NOMO-1 treated with DMSO at 0.1 percent for 48 hours (cell line): ENCODE measurements around the gene CCDC74B.
A peak's percentile ranks its signal among the peaks of the same experiment; 100 is the strongest.
"Not testable (repeated sequence)": the region's sequence is repeated elsewhere in the genome, so short reads cannot be mapped to it uniquely, and the experiment has no call there.

Experiments used
- DNase-seq: peaks from one replicate; lab custom pipeline; 2025; ENCODE audit not compliant: unreplicated experiment; lab: John Stamatoyannopoulos, UW

Gene CCDC74B

DNA sequence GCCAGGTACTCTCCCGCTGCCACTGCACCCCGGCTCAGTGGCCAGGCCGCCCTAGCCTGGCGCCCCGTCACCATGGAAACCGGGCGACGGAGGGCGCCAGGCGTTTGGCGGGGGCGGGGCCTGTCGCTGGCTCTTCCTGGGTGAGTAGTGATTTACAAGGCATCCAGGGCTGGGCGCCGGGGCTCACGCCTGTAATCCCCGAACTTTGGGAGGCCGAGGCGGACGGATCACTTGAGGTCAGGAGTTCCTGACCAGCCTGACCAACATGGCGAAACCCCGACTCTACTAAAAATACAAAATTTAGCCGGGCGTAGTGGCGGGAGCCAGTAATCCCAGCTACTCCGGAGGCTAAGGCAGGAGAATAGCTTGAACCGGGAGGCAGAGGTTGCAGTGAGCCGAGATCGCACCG, at the start of gene CCDC74B:
TSS of gene CCDC74B (minus strand) at position 107 of the 409 bp plus-strand sequence. CDS start 116 bp downstream, outside the sequence.
- not testable (repeated sequence) for DNase-seq

DNA sequence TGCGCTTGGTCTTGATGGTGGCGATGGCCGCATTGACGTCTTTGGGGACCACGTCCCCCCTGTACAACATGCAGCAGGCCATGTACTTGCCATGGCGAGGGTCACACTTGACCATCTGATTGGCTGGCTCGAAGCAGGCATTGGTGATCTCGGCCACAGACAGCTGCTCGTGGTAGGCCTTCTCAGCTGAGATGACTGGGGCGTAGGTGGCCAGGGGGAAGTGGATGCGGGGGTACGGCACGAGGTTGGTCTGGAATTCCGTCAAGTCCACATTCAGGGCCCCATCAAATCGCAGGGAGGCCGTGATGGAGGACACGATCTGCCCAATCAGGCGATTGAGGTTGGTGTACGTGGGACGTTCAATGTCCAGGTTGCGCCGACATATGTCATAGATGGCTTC, 48.9 kb upstream of the CCDC74B start:
- DNase-seq = not testable (repeated sequence)

DNA sequence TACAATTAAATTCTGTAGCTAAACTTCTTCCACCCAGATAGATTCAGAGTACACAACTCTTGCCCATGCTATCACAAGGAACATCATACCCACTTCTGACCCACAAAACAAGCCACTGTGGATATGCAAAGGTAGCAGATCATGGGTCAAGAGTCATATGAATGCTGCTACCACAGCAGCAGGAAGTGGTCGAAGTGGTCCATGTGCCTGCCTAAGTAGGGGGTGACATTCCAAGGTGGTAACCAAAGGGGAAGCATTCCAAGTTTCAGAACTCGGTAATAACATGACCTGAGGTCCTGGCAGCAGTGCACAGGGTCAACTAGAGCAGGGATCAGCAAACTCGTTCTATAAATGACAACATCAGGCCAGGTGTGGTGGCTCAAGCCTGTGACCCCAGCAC, 47.5 kb upstream of the CCDC74B start:
- DNase-seq = not testable (repeated sequence)

DNA sequence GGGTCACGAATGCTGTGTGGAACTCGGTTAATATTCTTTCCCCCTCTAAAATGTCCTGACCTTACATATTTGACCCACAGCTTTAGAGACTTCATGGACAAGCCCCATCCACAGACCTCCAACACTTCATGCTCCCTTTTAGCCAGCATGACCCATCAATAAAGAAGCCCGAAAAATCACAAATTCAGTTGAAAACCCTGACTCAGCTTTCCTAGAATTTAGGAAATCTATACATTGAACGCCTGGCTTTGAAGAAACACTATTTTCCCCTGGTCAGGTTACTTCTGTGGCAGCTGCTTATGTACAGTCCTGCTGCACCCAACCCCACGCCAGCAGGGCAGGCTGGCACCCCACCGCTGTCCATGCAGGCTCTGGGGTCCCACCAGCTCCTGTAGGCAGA, 46.4 kb upstream of the CCDC74B start:
- DNase-seq = not testable (repeated sequence)

DNA sequence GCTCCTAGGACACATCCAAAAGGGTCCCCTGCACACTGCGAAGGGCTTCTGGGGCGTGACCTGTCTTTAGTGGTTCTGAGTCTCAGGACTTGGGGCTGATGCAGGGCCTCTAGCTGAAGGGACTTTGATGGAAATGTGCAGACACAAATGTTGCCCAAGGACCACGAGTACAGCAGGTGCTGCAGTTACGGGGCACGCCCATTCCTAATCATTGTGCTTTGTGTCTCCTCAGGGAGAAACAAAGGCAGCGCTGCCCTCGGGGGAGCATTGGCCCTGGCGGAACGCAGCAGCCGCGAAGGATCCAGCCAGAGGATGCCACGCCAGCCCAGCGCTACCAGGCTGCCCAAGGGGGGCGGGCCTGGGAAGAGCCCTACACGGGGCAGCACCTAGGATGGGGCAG, 45.3 kb upstream of the CCDC74B start:
- DNase-seq = no peak

DNA sequence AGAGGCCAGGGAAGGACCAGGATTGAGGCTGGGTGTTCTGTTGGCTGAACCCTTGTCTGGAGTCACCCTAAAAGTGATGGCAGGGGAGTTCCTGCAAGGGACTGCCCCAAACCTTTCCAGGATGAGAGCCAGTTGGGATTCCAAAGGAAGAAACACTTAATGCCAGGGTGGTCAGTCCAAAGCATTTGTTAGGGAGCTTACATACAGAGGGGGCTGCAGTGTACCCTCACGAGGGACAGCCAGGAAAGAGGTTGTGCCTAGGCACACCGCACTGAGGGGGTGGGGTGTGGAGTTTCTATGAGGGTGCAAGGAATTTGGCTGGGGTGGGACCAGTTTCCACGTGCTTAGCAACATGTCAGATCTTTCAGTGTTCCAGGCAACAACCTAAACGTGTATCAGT, 44.0 kb upstream of the CCDC74B start:
- DNase-seq = not testable (repeated sequence)

DNA sequence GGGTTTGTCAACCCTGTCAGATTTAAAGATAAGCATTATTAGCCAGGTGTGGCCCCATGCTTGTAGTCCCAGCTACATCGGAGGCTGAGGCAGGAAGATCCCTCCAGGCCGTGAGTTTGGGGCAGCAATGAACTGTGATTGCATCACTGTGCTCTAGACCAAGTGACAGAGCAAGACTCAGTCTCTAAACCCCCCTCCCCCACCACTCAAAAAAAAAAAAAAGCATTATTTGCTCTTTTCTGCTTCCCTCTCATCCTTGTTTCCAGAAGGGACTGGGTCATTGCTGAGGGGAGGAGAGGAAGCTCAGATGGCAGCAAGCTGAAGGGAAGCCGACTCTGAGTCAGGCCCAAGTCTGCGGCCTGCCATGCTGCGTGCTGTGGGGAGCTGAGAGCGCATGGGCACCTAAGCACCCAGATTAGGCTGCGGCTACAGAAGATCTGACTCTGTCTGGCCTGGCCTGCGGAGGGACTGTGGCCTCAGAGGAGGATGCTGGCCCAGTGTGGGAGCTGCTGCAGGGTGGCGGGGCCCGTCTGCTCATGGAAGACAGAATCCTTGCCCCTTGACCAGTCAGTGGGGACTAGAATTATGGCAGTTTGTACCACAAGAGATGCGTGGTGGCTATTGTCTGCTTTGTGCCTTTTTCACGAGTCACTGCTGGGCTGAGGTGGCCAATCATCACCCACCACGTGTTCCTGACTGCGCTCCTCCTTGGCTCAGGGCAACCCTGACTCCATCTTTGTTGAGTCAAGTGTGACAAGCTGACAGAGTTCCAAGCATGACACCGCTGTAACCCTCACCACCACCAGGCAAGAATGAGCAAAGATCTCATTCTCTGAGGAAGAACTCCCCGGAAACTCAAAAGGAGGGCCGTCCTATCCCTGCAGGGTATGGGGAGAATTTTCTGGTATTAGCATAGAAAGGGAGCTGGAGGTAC, 43.2 kb upstream of the CCDC74B start:
- not testable (repeated sequence) for DNase-seq

DNA sequence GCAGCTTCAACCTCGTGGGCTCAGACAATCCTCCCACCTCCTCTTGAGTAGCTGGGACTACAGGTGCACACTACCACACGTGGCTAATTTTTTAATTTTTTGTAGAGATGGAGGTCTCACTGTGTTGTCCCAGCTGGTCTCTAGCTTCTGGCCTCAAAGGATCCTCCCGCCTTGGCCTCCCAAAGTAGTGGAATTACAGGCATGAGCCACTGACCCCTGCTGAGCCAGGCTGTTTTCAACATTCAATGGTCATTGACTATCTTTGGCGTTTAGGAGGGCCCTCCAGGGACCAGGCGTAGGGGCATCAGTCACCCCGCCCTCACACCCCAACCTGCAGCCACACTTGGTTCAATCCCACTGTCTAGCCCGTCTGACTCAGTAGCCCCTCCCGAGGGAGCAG, 42.4 kb upstream of the CCDC74B start:
- DNase-seq = no peak

DNA sequence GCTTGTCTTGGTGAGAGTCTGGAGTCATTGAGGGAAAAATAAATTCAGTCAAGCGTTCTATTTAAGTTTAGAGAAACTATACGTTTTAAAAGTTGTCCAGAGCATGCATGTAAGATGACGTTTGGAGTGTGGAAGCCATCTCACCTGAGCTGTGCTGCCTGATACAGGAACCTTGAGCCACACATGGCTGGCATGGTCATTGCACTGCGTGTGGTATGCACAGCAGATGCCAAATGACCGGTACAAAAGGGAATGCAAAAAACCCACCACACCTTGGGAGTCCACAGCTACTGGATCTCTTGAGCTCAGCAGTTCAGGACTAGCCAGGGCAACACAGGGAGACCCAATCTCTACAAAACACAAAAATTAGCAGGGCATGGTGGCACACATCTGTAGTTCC, 41.5 kb upstream of the CCDC74B start:
- DNase-seq = no peak

DNA sequence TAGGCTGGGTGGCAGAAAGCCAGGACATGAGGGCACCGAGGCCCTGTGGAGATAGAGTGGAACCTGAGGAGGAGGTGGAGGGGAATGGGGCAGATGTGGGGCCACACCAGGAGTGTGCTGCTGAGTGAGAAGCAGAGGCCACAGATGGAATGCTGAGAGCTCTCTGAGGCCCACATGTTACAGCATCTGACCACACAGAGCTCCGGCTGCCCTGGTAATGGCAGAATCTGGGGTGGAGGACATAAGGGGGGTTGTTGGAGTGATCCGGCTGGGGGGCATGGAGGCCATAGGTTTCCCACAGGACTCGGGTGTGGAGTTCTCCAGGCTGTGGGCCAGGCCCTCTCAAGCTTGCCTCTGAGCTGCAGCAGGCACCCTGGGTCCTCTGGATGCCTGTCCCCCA, 41.0 kb upstream of the CCDC74B start:
- DNase-seq = no peak

DNA sequence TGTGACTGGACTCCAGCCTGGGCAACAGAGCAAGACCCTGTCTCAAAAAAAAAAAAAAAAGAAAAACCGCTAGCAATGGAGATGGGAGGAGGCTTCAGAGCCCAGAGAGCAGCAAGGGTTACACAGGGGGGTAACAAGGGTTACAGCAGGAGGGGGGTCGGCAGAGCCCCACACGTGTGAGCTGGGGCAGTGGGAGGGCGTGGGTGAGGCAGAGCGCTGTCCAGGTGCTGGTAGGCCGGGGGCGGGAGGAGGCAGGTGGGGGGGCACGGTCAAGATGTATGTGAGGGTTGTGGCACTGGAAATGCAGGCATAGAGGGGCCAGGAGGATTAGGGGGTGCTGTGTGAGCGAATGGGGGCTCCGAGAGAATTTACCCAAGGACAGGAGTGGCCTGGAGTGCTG, 40.5 kb upstream of the CCDC74B start:
- DNase-seq = no peak

DNA sequence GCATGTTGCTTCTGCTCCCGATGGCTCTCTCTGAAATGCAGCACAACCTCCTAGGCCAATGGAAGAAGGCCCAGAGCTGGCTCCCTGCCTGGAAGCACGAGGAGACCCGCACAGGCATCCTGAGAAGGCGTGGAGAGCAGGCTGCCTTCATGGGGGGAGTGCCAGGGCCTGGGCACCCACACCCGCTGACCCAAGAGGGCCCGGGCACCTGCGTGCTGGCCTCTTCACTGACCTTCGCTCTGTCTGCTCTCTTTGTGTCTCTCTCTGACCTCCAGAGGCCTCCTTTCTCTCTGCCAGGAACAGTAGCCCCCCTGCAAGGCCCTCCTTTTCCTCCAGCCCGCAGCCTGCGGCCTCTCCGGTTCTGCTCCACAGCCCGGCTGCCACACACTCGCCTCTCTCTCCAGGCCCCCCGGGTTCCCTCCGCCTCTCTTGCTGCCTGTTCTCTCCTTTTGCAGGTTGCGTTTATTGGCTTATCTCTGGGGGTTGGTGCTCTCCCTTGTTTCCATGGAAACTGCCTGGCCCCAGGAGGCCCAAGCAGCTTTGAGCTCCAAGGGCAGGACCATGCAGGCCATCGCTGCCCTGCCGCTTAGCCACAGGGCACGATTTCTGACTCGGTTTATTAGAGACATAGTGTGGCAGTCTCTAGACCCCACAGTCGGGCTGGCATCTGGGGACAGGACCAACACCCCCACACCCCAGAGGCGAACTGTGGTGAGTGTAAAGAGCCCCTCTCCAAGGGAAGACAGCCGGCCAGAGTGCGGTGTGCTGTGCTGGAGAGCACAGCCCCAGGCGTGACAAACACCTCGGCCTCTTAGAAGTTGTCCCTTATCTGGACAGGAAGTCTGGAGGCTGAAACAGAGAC, 38.8 kb upstream of the CCDC74B start:
- no peak for DNase-seq

DNA sequence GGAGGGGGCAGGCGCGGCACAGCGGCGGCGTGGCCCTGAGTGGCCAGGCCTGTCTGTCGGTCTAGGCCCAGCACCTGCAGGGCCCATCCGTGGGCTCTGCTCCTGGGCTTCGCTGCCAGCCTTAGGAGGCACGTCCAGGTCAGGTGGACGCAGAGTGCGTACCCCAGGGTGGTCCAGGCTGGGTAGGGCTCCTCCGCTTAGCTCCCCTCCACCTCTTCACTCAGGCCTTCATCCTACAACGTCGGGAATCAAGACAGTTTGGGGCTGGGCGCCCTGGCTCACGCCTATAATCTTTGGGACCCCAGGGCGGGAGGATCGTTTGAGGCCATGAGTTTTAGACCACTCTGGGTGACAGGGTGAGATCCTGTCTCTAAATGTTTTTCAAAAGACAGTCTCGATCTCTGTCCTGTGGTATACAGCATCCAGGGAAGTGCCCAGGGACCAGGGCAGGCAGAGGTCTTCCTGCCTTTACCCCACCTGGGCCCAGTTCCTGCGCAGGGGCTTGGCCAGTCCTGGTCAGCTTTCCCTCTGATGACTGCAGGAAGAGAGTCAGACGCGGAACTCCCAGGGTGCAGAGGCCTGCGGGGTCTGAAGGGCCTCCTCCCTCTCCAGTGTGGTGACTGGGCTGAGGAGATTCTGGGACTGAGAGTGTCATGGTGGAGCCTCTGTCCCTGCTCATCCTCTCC, 38.1 kb upstream of the CCDC74B start:
- DNase-seq = not testable (repeated sequence)

DNA sequence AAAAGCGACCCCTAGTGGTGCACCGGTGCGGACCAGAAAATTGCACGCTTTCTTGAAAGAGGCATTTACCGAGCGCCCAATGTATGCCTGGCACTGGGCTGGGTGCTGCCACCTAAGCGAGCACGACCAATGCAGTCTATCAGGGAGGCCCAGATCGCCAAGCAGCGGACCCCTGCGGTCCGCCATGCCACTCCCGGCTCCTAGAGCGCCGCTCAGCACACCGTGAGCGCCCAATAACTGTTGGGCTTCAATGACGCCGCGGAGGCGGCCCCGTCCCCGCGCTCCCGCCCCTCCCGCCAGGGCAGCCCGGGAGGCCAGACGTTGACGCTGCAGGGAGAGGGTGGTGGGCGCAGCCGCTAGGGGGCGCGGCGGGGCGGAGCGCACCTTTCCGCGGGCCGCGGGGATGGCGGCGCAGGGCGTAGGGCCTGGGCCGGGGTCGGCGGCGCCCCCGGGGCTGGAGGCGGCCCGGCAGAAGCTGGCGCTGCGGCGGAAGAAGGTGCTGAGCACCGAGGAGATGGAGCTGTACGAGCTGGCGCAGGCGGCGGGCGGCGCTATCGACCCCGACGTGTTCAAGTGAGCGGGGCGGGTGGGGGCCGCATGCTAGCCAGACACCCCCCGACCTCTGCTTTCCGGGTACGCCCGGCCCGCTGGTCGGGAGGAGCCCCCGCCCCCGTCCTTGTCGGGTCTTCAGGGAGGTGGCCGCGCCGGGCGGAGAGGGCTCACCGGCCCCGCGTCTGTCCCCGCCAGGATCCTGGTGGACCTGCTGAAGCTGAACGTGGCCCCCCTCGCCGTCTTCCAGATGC, 37.2 kb upstream of the CCDC74B start, which contains the start of gene MZT2B:
TSS of gene MZT2B (plus strand) at position 383 of the 803 bp plus-strand sequence. CDS start at position 404, 21 bp downstream.
- DNase-seq = peak; percentile 88

DNA sequence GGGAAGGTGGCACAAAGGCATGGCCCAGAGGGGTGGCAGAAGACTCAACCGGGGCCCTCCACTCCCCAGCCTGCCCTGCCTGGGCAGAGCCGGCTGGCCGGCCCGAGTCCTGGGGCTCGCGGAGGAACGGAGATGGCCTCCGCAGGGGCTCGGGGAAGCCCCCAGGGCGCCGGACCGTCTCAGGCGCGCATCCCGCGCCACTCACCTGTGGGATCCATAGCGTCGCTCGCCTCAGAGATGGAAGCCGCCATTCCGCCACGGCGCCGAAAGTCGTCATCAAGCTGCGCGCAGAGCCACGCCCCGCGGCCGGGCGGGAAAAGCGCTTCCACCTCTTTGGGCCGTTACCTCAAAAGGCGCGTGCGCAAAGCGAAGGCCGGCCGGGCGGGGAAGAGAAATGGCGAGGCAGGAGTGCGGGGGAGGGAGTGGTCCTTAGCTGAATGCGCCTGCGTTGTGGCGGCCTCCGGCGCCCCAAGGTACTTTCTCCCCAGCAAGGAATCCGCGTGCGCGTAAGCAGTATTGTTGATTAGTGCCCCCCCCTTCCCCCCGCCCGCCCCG, 36.5 kb upstream of the CCDC74B start, which contains the start of gene SMPD4:
TSS of gene SMPD4 (minus strand) at position 278 of the 555 bp plus-strand sequence. CDS start 5,010 bp downstream, outside the sequence.
- DNase-seq = peak; percentile 85

DNA sequence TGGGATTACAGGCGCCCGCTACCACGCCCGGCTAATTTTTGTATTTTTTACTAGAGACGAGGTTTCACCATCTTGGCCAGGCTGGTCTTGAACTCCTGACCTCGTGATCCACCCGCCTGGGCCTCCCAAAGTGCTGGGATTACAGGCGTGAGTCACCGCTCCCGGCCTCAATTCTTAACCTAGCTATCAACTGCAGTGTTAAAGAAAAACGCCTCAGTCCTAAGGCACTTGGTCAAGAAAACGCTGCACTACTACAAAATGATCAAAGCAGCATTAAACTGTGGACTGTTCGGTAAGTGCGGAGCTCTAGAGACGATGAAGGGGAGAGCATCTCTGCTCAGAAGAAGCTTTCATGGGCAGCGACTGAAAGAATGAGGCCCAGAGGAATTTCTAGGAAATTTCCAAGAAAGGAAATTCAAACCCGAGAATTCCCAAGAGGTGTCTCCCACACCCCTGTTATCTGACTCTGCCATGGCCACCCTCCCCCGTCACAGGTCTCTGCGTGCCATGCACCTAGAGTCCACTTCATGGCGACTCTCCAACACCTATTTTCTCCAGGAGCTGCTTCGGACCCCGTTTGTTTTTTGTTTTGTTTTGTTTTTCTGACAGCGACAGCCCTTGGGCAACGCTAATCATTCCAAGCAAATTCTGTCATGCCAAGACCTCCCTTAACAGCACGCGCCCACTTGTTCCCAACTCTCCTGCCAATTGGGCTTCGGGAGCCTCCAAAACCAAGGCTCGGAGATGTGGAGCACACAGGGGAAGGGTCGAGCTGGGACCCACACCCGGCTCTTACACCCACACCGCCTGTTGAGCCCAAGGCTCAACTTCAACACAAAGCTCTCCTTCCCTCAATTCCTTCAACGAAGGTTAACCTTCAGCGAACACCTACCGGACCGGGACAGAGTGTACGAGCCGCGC, 35.8 kb upstream of the CCDC74B start:
- not testable (repeated sequence) for DNase-seq

DNA sequence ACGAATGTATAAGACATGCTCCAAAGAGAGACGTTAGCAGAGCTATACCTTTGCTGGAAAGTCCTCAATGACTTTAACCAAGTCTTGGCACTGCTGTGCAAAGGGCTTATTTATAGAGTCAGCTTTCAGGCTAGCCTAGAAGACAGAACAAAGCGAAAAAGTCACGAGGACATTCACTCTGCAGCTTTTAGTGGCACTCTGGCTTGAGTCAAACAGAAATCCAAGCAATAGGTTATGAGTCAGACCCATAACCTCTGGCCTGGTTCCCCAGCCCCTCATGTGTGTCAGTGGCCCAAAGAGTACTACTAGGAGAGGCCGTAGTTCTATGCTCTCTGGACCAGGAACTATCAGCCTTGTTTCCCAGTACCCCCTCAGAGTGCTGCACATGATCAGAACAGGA, 30.0 kb upstream of the CCDC74B start:
- DNase-seq = not testable (repeated sequence)

DNA sequence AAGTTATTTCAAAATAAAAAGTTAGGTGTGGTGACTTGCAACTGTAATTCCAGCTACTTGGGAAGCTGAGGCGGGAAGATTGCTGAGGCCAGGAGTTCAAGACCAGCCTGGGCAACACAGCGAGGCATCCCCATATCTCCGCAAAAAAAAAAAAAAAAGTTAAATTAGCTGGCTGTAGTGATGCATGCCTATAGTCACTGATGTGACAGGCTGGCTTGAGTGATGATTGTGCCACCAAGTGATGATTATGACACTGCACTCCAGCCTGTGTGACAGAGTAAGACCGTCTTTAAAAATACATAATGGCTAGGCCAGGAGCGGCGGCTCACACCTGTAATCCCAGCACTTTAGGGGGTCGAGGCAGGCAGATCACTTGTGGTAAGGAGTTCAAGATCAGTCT, 25.0 kb upstream of the CCDC74B start:
- no peak for DNase-seq

DNA sequence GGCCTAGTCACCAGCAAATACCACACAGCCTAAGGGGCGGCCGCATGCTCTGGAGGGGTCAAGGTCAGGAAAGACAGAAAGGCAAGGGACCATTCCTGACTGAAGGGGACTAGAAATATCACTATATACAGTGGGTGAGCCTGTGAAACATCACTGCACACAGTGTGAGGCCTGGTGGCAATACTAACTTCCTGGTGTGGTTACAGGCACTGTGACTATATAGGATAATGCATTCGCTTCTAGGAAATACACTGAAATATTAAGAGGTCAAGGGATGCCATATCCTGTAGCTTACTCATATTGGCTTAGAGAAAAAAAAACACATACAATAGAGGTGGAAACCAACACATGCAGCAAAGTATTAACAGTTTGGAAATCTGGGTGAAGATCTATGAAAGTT, 24.3 kb upstream of the CCDC74B start:
- DNase-seq = not testable (repeated sequence)
